ENCODE data around the gene STXBP6. TPM values are rescaled to one million over a fixed set of nuclear protein-coding genes. Genes with fewer than 3 reads are reported as not detected.

STXBP6 gene
- total and polyA plus RNA-seq, 12 donors, result 0.06 to 3.7 (median 0.68) TPM

DNA sequence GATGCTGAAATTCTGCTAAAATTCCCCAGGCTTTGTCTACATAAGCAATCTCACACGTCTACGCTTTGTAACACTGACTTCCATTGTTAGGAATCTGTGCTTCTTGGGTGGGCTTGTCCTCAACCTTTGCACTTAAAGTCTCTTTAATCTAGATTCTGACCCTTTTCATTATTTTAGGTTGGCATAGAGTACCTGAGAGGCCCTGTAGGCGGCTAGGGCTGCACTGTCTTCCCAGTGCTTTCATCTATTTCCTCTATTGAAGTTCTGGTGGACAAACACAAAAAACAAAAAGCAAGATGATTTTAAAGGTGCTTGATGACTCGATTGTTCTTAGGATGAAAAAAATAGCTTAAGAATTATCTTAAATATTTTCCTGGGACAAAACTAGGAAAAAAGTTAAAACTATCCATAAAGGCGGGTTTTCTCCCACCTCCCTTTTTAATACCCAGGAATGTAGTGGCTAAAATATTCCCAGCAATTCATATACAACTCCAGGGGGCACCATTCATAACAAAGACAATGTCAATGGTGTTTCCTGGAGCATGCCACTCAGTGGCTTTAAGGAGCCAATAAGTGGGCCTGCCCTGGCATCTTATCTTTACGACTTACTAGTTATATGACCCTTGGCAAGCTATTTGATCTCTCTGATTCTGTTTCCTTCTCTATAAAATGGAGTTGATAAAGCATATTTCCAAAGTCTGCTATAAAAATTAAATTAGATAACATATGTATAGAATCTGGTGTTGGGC, 197.5 kb downstream of the STXBP6 start:
- DNase-seq, result no peak
- no peak overlapping the region for H3K4me3 ChIP-seq
- no peaks in the 10 kb centered on the region for H3K4me1 ChIP-seq (replicated peaks in 1 of 2)
- 83 to 90% (median 85%) methylated on average over 6 of the region's 6 CpGs for WGBS, 4 donors
- H3K9me3 ChIP-seq (replicated peaks in 1 of 3), result no peaks in the 10 kb centered on the region
- no peaks in the 10 kb centered on the region for H3K27me3 ChIP-seq
- no peak overlapping the region for H3K27ac ChIP-seq
- intact Hi-C loops (cut with DNase I), result no loop called here
- H3K36me3 ChIP-seq (replicated peaks in 1 of 2), result no peaks in the 10 kb centered on the region
- TF ChIP-seq POLR2A (IDR thresholded peaks at IDR 0.05), result no peak
- TF ChIP-seq, protein P1, sequence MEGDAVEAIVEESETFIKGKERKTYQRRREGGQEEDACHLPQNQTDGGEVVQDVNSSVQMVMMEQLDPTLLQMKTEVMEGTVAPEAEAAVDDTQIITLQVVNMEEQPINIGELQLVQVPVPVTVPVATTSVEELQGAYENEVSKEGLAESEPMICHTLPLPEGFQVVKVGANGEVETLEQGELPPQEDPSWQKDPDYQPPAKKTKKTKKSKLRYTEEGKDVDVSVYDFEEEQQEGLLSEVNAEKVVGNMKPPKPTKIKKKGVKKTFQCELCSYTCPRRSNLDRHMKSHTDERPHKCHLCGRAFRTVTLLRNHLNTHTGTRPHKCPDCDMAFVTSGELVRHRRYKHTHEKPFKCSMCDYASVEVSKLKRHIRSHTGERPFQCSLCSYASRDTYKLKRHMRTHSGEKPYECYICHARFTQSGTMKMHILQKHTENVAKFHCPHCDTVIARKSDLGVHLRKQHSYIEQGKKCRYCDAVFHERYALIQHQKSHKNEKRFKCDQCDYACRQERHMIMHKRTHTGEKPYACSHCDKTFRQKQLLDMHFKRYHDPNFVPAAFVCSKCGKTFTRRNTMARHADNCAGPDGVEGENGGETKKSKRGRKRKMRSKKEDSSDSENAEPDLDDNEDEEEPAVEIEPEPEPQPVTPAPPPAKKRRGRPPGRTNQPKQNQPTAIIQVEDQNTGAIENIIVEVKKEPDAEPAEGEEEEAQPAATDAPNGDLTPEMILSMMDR (IDR thresholded peaks at IDR 0.05), result no peak

DNA sequence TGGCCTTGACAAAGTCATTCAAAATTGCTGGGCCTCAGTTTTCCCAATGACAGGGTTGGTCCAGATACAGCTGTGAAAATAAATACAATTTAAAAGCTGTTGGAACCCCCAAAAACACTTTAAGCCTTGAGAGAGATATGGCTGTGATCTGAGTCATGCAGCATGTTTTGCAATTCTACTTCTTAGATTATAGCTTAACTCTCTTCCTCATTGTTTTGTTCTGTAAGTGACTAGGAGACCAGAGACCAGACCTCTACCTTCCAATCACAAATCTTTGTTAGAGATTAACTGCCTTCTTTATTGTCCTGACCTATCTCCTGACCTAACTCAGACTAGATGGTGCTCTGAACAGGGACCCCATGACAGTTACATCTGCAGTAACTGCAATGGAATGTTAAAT, 198.1 kb downstream of the STXBP6 start:
- no peak for DNase-seq
- H3K27ac ChIP-seq, result no peak overlapping the region
- no peak overlapping the region for H3K4me3 ChIP-seq
- TF ChIP-seq, protein P1 (IDR thresholded peaks at IDR 0.05), result no peak
- TF ChIP-seq POLR2A (IDR thresholded peaks at IDR 0.05), result no peak
- H3K36me3 ChIP-seq (replicated peaks in 1 of 2), result no peaks in the 10 kb centered on the region
- no peaks in the 10 kb centered on the region for H3K27me3 ChIP-seq
- no peaks in the 10 kb centered on the region for H3K4me1 ChIP-seq (replicated peaks in 1 of 2)
- H3K9me3 ChIP-seq (replicated peaks in 1 of 3), result no peaks in the 10 kb centered on the region
- intact Hi-C loops (cut with DNase I), result no loop called here

DNA sequence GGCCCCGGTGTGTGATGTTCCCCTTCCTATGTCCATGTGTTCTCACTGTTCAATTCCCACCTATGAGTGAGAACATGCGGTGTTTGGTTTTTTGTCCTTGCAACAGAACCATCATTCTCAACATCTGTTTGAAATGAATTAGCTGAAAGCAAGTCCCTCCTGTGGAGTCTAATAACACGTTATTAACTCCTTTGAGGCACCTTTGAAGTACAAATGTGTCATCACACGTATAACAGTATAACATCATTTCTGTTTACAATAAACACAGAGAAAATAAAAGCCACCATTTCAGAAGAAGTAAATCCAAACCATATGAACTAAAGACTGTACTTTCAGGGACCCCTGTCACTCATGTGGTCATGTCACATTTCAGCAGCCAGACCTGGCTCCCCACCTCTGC, 198.5 kb downstream of the STXBP6 start:
- no peak overlapping the region for H3K27ac ChIP-seq
- H3K4me3 ChIP-seq, result no peak overlapping the region
- no peaks in the 10 kb centered on the region for H3K4me1 ChIP-seq (replicated peaks in 1 of 2)
- intact Hi-C loops (cut with DNase I), result no loop called here
- WGBS, 4 donors, result 72 to 88% (median 79%) methylated on average over 4 of the region's 4 CpGs
- no peaks in the 10 kb centered on the region for H3K27me3 ChIP-seq
- no peak for DNase-seq
- H3K36me3 ChIP-seq (replicated peaks in 1 of 2), result no peaks in the 10 kb centered on the region
- TF ChIP-seq POLR2A (IDR thresholded peaks at IDR 0.05), result no peak
- TF ChIP-seq, protein P1 (IDR thresholded peaks at IDR 0.05), result no peak
- H3K9me3 ChIP-seq (replicated peaks in 1 of 3), result no peaks in the 10 kb centered on the region

DNA sequence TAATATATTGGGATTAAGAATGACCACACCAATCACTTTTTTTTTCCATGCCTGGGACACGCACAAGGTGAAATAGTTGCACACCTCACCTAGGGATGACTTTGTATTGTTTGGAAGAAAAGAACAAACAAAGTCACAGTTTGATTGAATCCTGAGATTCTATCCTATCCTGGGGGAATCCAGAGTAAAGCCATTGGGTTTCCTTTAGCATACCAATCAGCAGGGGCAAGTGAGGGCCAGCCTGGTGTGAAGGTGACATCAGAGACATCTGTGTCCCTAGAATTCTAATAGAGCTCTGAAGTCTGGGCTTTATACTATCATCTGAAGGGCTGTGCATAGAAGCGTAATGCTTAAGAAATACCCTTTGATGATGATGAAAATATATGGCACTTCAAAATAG, 199.9 kb downstream of the STXBP6 start:
- no peaks in the 10 kb centered on the region for H3K9me3 ChIP-seq (replicated peaks in 1 of 3)
- WGBS, 4 donors, result 91 to 97% (median 94%) methylated on average over 2 of the region's 2 CpGs
- H3K27ac ChIP-seq, result no peak overlapping the region
- DNase-seq, result no peak
- TF ChIP-seq POLR2A (IDR thresholded peaks at IDR 0.05), result no peak
- TF ChIP-seq, protein P1 (IDR thresholded peaks at IDR 0.05), result no peak
- H3K36me3 ChIP-seq (replicated peaks in 1 of 2), result no peaks in the 10 kb centered on the region
- intact Hi-C loops (cut with DNase I), result no loop called here
- no peaks in the 10 kb centered on the region for H3K4me1 ChIP-seq (replicated peaks in 1 of 2)
- no peaks in the 10 kb centered on the region for H3K27me3 ChIP-seq
- no peak overlapping the region for H3K4me3 ChIP-seq
